GM19397 (cell line): ENCODE data around the gene RANBP9.

Source experiments
- ATAC-seq: cut with Tn5 transposase; IDR thresholded peaks from one replicate; pipeline ENCODE4 v1.9.1; 2021; ENCODE audit warnings: mild to moderate bottlenecking, moderate library complexity; ENCODE audit not compliant: unreplicated experiment

Gene RANBP9

GRCh38 chr6:13711733-13712598, at the start of gene RANBP9:
TSS of gene RANBP9 (minus strand) at chr6:13711835. CDS start at chr6:13711505, 330 bp downstream.
- peak; percentile 83 for ATAC-seq

- no peak for ATAC-seq
Measured at GRCh38 chr6:13760307-13761304, 49.0 kb upstream of the RANBP9 start.

GRCh38 chr6:13759025-13759424, 47.4 kb upstream of the RANBP9 start:
- ATAC-seq = no peak

DNA sequence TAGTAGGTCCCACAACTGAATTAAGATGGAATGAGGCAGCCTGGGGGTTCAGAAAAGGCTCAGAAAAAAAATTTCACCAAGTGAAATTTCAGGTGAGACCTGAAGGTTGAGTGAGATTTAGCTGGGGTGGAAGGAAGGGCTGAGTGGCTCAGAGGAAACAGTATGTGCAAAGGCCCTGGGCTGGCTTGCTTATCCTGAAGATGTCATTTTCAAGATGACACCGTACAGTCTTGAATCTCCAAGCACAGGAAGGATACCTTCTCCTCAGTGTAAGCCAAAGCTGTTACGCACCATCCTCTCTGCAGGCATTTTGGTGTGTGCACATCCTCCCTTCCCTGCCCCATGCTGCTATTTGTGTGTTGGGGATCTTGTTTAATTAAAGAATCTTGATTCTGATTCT, 43.0 kb upstream of the RANBP9 start:
- no peak for ATAC-seq

DNA sequence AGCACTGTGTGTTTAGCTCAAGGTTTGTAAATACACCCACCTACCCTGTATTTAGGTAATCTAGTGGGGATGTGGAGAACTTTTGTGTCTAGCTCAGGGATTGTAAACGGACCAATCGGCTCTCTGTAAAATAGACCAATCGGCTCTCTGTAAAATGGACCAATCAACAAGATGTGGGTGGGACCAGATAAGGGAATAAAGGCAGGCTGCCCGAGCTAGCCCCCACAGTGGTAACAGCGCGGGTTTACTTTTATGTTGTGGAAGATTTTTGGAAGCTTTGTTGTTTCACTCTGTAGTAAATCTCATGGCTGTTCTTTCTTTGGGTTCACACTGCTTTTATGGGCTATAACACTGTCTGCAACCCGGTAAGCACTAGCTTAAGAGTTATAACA, 32.1 kb upstream of the RANBP9 start:
- ATAC-seq = no peak

GRCh38 chr6:13742961-13743735, 31.5 kb upstream of the RANBP9 start:
- ATAC-seq = no peak

- no peak for ATAC-seq
Measured at GRCh38 chr6:13741365-13741764, 29.7 kb upstream of the RANBP9 start.

GRCh38 chr6:13735031-13735430, 23.4 kb upstream of the RANBP9 start:
- ATAC-seq = no peak

- no peak for ATAC-seq
Measured at GRCh38 chr6:13733178-13733887, 21.7 kb upstream of the RANBP9 start.

- ATAC-seq = no peak
Measured at GRCh38 chr6:13730704-13731103, 19.1 kb upstream of the RANBP9 start.

- no peak for ATAC-seq
Measured at GRCh38 chr6:13729891-13730290, 18.3 kb upstream of the RANBP9 start.

DNA sequence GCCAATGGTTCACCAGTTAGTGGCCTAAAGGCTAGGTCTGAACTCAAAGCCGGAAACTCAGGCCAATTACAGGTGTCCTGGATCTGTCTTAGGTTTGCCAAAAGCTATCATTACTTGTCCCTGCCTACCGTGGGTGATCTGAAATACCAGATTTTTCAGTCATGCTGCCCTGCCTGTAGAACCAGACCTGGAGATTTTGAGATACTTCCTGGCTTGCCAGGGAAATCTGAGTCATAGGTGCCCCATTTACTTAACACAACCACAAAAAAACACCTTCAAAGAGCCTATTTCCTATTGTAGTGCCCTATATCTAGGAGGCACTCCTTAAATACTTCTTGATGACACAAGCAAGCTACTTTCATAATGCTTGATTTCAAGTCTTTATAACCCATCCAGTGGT, 13.9 kb upstream of the RANBP9 start:
- no peak for ATAC-seq

- ATAC-seq = no peak
Measured at GRCh38 chr6:13725052-13725451, 13.4 kb upstream of the RANBP9 start.

DNA sequence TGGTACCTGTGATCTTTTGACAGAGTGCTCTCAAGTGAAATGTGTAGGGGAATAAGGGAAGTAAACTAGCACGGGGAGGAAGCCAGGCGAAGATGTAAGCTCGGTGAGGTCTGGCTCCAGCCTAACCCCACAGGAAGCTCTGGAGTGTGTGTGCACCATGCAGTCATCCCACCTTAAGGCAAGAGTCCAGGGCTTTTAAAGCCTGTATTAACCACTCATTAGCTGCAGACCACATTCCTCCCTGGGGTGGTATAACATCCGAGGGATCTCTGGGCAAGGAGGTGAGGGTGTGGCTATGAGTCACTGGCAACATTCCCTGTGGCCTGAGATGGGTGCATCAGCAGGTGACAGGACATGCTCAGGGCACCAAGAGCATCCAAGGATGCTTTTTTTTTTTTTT, 12.5 kb upstream of the RANBP9 start:
- ATAC-seq = no peak

- no peak for ATAC-seq
Measured at GRCh38 chr6:13722880-13723279, 11.2 kb upstream of the RANBP9 start.

DNA sequence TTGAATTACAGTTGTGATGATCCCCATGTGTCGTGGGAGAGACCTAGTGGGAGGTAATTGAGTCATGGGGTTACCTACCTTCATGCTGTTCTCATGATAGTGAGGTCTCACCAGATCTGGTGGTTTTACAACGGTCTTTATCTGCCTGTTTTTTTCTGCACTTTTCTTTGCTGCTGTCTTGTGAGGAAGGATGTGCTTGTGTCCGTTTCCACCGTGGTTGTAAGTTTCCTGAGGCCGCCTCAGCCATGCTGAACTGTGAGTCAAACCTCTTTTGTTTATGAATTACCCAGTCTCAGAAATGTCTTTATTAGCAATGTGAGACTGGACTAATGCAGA, 6.5 kb upstream of the RANBP9 start:
- no peak for ATAC-seq

DNA sequence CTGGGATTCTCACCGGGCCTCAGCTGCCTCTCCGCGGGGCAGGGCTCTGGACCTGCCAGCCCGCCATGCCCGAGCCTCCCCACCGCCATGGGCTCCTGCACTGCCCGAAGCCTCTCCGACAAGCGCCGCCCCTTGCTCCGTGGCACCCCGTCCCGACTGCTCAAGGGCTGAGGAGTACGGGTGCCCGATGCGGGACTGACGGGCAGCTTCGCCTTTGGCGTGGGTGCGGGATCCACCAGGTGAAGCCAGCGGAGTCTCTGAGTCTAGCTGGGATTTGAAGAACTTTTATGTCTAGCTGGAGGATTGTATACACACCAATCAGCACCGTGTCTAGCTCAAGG, 5.3 kb upstream of the RANBP9 start:
- no peak for ATAC-seq

DNA sequence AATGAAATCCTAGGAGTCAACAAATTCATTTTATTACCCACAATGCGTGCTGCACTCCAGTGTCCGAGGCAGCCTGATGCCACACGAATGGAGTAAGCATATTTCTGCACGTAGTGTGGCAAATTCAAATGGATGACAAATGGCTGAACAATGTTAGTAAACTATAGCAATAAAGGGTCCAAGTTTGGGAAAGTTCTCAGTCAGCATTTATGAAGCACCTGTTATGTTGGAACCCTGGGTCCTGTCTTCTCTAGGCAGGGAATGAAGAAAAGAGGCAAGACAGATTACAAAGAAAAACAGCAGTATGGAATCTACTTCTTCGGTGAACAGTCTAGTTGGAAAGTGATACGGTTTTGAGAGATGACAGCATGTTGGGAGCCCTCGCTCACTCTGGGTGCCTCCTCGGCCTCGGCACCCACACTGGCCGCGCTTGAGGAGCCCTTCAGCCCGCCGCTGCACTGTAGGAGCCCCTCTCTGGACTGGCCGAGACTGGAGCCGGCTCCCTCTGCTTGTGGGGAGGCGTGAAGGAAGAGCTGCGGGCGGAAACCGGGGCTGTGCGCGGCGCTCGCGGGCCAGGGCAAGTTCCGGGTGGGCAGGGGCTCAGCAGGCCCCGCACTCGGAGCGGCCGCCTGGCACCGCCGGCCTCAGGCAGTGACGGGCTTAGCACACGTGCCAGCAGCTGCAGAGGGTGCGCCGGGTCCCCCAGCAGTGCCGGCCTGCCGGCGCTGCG, 4.8 kb upstream of the RANBP9 start:
- ATAC-seq = no peak

- ATAC-seq = no peak
Measured at GRCh38 chr6:13715444-13715883, 3.8 kb upstream of the RANBP9 start.

GRCh38 chr6:13712599-13712898, 914 bp upstream of the RANBP9 start:
- ATAC-seq = no peak
